HepG2 (cell line): ENCODE results near the gene WWC1. TPM values are rescaled to one million over a fixed set of nuclear protein-coding genes. Genes with fewer than 3 reads are reported as not detected.
A peak's percentile ranks its signal among the peaks of the same experiment; 100 is the strongest.

ENCODE experiments used
- FOSL2 ChIP-seq: sonication (generic); formaldehyde crosslinking; IDR thresholded peaks from 2 replicates; pipeline ENCODE4 v1.4.0; 2020; ENCODE audit warnings: missing genetic modification reagents
- IRF2 ChIP-seq: IDR thresholded peaks from 2 replicates; pipeline ENCODE4 v1.6.1; 2018; ENCODE audit warnings: missing genetic modification reagents, missing compliant biosample characterization
- KDM4B ChIP-seq: sonication (generic); formaldehyde crosslinking; IDR thresholded peaks from 2 replicates; pipeline ENCODE4 v1.4.0; 2020; ENCODE audit warnings: missing genetic modification reagents
- MAZ ChIP-seq, 2 experiments: sonication (generic) in 1 of 2; formaldehyde crosslinking in 1 of 2; IDR thresholded peaks; 2 replicates each; pipeline versions ENCODE4 v1.5.0 to v1.6.1; 2012 to 2020; ENCODE audit warnings: low read depth in 2 of 2, mild to moderate bottlenecking in 2 of 2, borderline replicate concordance in 1 of 2, improper control_type of control experiment in 1 of 2, low read length in 1 of 2, missing genetic modification reagents in 1 of 2, moderate library complexity in 1 of 2
- MYPOP ChIP-seq: sonication (generic); formaldehyde crosslinking; IDR thresholded peaks from 2 replicates; pipeline ENCODE4 v1.8.1; 2023; ENCODE audit warnings: mild to moderate bottlenecking, moderate library complexity, missing genetic modification reagents
- PAXIP1 ChIP-seq: sonication (generic); formaldehyde crosslinking; conservative IDR thresholded peaks from 2 replicates; pipeline ENCODE4 v1.4.0; 2020; ENCODE audit warnings: mild to moderate bottlenecking, missing genetic modification reagents, moderate library complexity
- STAG1 ChIP-seq: sonication (generic); formaldehyde crosslinking; IDR thresholded peaks from 2 replicates; pipeline ENCODE4 v1.4.0; 2020; ENCODE audit warnings: missing genetic modification reagents
- U2AF2 ChIP-seq: fragments of 200-400 bp; formaldehyde crosslinking; IDR thresholded peaks from 2 replicates; pipeline ENCODE4 v1.6.1; 2017; ENCODE audit warnings: low read depth, mild to moderate bottlenecking, low read length
- ZNF251 ChIP-seq: sonication (generic); formaldehyde crosslinking; IDR thresholded peaks from 2 replicates; pipeline ENCODE4 v1.9.0; 2021; ENCODE audit warnings: mild to moderate bottlenecking, missing genetic modification reagents
- ZNF280B ChIP-seq: sonication (generic); formaldehyde crosslinking; IDR thresholded peaks from 2 replicates; pipeline ENCODE4 v1.5.0; 2020; ENCODE audit warnings: missing genetic modification reagents, mild to moderate bottlenecking, borderline replicate concordance
- ZNF3 ChIP-seq: IDR thresholded peaks from 2 replicates; pipeline ENCODE4 v1.7.0; 2017; ENCODE audit warnings: inconsistent platforms
- ZNF75D ChIP-seq: sonication (generic); formaldehyde crosslinking; IDR thresholded peaks from 2 replicates; pipeline ENCODE4 v1.8.1; 2023; ENCODE audit warnings: missing genetic modification reagents, mild to moderate bottlenecking, borderline replicate concordance
- polyA plus RNA-seq, 8 experiments: library from polyadenylated mRNA; depleted of rRNA in 3 of 8; stranded (reverse) in 7 of 8; unstranded in 1 of 8; fragments of >200 nt; fragmentation: Illumina TruSeq in 4 of 8; extraction: Trizol in 4 of 8; gene quantifications; 2 replicates each; pipeline versions ENCODE4 v1.2.1 to v1.2.3, GENCODE V29; 2011 to 2016; ENCODE audit warnings: low read depth in 4 of 8, missing spikeins in 1 of 8, mixed read lengths in 1 of 8; ENCODE audit not compliant: insufficient read depth in 1 of 8
- total RNA-seq, 5 experiments: library from RNA; depleted of rRNA; stranded (reverse); fragments of >200 nt; fragmentation: Illumina TruSeq; extraction: Trizol; gene quantifications; 2 replicates each; pipeline ENCODE4 v1.2.3, GENCODE V29; 2016; ENCODE audit warnings: low read depth in 1 of 5
- TF ChIP-seq, protein P1 (sequence below), 2 experiments: IDR thresholded peaks; 2 replicates each; pipeline ENCODE4 v1.6.1; 2011 to 2012; ENCODE audit warnings: low read length in 2 of 2, borderline replicate concordance in 1 of 2, low read depth in 1 of 2, mild to moderate bottlenecking in 1 of 2, moderate library complexity in 1 of 2

Gene WWC1
- total and polyA plus RNA-seq, 2 of the 13 experiments (the other 11 are each of a cell fraction or from before 2014, with no cell fraction given) = 8.3 to 17.9 TPM

- TF ChIP-seq, protein P1, sequence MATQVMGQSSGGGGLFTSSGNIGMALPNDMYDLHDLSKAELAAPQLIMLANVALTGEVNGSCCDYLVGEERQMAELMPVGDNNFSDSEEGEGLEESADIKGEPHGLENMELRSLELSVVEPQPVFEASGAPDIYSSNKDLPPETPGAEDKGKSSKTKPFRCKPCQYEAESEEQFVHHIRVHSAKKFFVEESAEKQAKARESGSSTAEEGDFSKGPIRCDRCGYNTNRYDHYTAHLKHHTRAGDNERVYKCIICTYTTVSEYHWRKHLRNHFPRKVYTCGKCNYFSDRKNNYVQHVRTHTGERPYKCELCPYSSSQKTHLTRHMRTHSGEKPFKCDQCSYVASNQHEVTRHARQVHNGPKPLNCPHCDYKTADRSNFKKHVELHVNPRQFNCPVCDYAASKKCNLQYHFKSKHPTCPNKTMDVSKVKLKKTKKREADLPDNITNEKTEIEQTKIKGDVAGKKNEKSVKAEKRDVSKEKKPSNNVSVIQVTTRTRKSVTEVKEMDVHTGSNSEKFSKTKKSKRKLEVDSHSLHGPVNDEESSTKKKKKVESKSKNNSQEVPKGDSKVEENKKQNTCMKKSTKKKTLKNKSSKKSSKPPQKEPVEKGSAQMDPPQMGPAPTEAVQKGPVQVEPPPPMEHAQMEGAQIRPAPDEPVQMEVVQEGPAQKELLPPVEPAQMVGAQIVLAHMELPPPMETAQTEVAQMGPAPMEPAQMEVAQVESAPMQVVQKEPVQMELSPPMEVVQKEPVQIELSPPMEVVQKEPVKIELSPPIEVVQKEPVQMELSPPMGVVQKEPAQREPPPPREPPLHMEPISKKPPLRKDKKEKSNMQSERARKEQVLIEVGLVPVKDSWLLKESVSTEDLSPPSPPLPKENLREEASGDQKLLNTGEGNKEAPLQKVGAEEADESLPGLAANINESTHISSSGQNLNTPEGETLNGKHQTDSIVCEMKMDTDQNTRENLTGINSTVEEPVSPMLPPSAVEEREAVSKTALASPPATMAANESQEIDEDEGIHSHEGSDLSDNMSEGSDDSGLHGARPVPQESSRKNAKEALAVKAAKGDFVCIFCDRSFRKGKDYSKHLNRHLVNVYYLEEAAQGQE (IDR thresholded peaks at IDR 0.05; ENCODE audit: borderline replicate concordance in 1 of 2, low read depth in 1 of 2, low read length in 2 of 2) = no peak
- TF ChIP-seq STAG1 (CRISPR knock-in tag) (peak; percentile 100), ZNF75D (CRISPR knock-in tag) (no peak), MAZ (IDR thresholded peaks at IDR 0.05; ENCODE audit: borderline replicate concordance, low read depth, low read length) (peak; percentile 87; the same call in 1 of the 2 replicates), MAZ (CRISPR knock-in tag; IDR thresholded peaks at IDR 0.05; ENCODE audit: low read depth) (peak; percentile 89), U2AF2 (no peak), KDM4B (0 out of 2 replicates have a peak, but pooled peaks have one; percentile 40), FOSL2 (peak; percentile 56; the same call in 1 of the 2 replicates), MYPOP (0 out of 2 replicates have a peak, but pooled peaks have one; percentile 16), ZNF280B (CRISPR knock-in tag) (peak; percentile 38; the same call in 1 of the 2 replicates), ZNF251 (CRISPR knock-in tag) (no peak), PAXIP1 (no peak), ZNF3 (CRISPR knock-in tag) (peak; percentile 30; the same call in 1 of the 2 replicates), IRF2 (CRISPR knock-in tag) (peak; percentile 54)
These were observed 22.2 kb upstream of the WWC1 start (continued) for GRCh38 chr5:168268949-168269936.
